ENCODE data around the gene STIM2. TPM values are rescaled to one million over a fixed set of nuclear protein-coding genes. Genes with fewer than 3 reads are reported as not detected.
A peak's percentile ranks its signal among the peaks of the same experiment; 100 is the strongest.

STIM2 gene
- total RNA-seq, 2 donors from 2014 or later, result 20.7 to 30.3 TPM

- Histone ChIP-seq H3K4me1 (peaks cover 7% of the 10 kb centered on the region), H3K4me3 (peak overlapping the region; percentile 67), H3K27me3 (no peaks in the 10 kb centered on the region), H3K9ac (ENCODE audit: low read depth in 2 of 2, low read length in 2 of 2) (peak overlapping the region in 1 of 2 donors; percentile 92), H3K9me3 (no peaks in the 10 kb centered on the region), H3K27ac (peak overlapping the region; percentile 97), H3K36me3 (no peaks in the 10 kb centered on the region)
- no peak for TF ChIP-seq CTCF (IDR thresholded peaks at IDR 0.05)
- DNase-seq, result peak; percentile 41
- intact Hi-C loops (cut with DNase I), result loop anchor here (10.0 kb wide), 1 partner anchor 145 kb away; no protein-coding TSS in a partner anchor
Observed at GRCh38 chr4:26859762-26860156, 882 bp upstream of the STIM2 start.

- peak overlapping the region; percentile 67 for H3K4me3 ChIP-seq
- no peaks in the 10 kb centered on the region for H3K27me3 ChIP-seq
- TF ChIP-seq CTCF (IDR thresholded peaks at IDR 0.05), result no peak
- intact Hi-C loops (cut with DNase I), result loop anchor here (10.0 kb wide), 1 partner anchor 144 kb away; no protein-coding TSS in a partner anchor
- H3K9ac ChIP-seq (ENCODE audit: low read depth in 2 of 2, low read length in 2 of 2), result peak overlapping the region; percentile 89 to 90
- peaks cover 7% of the 10 kb centered on the region for H3K4me1 ChIP-seq
- peak; percentile 29 for DNase-seq
- H3K36me3 ChIP-seq, result no peaks in the 10 kb centered on the region
- H3K27ac ChIP-seq, result peak overlapping the region; percentile 97
- H3K9me3 ChIP-seq, result no peaks in the 10 kb centered on the region
Observed at GRCh38 chr4:26860922-26861433, 337 bp downstream of the STIM2 start.

GRCh38 chr4:26861434-26862186 is 969 bp downstream of the STIM2 start:
- Histone ChIP-seq H3K27me3 (no peaks in the 10 kb centered on the region), H3K4me3 (peak overlapping the region; percentile 67), H3K9me3 (no peaks in the 10 kb centered on the region), H3K4me1 (peaks cover 7% of the 10 kb centered on the region), H3K9ac (ENCODE audit: low read depth in 2 of 2, low read length in 2 of 2) (peak overlapping the region; percentile 89 to 90), H3K36me3 (no peaks in the 10 kb centered on the region), H3K27ac (peak overlapping the region; percentile 97)
- peak; percentile 78 for DNase-seq
- no peak for TF ChIP-seq CTCF (IDR thresholded peaks at IDR 0.05)
- intact Hi-C loops (cut with DNase I), result loop anchor here (10.0 kb wide), 1 partner anchor 143 kb away; no protein-coding TSS in a partner anchor

GRCh38 chr4:26862381-26862915 is 1.8 kb downstream of the STIM2 start:
- intact Hi-C loops (cut with DNase I), result loop anchor here (10.0 kb wide), 1 partner anchor 142 kb away; no protein-coding TSS in a partner anchor

More at GRCh38 chr4:26862381-26862915, 1.8 kb downstream of the STIM2 start:
- Histone ChIP-seq H3K9me3 (no peaks in the 10 kb centered on the region), H3K36me3 (no peaks in the 10 kb centered on the region), H3K4me3 (peak overlapping the region; percentile 67), H3K27ac (no peak overlapping the region), H3K9ac (ENCODE audit: low read depth in 2 of 2, low read length in 2 of 2) (peak overlapping the region in 1 of 2 donors; percentile 89), H3K27me3 (no peaks in the 10 kb centered on the region), H3K4me1 (peaks cover 7% of the 10 kb centered on the region)
- no peak for DNase-seq
- no peak for TF ChIP-seq CTCF (IDR thresholded peaks at IDR 0.05)

Measured in colonic mucosa (tissue), 4 donors.